Stimulated activated CD4-positive, alpha-beta T cell treated with anti-CD3 and anti-CD28 coated beads, Interleukin-15, amount 100 ng/mL, for 24 hours (primary cell): ENCODE data around the gene FAM25C.
"Not testable (repeated sequence)": the region's sequence is repeated elsewhere in the genome, so short reads cannot be mapped to it uniquely, and the experiment has no call there.

Source experiments
- DNase-seq: peaks from one replicate; pipeline ENCODE4 v3.0.0-alpha.2; 2020

FAM25C gene

GRCh38 chr10:47947424-47947823 lies 52.2 kb downstream of the FAM25C start:
- not testable (repeated sequence) for DNase-seq
